Lower lobe of right lung (tissue), 2 donors: ENCODE results near the gene EDNRA. TPM values are rescaled to one million over a fixed set of nuclear protein-coding genes. Genes with fewer than 3 reads are reported as not detected.
A peak's percentile ranks its signal among the peaks of the same experiment; 100 is the strongest.

Source experiments
- ATAC-seq, 2 donors: fragments of 200-7000 bp; cut with Tn5 transposase; one replicate each; pipeline ENCODE4 v1.9.1; 2020 to 2022; ENCODE audit warnings: mild to moderate bottlenecking in 2 of 2, moderate library complexity in 2 of 2
- DNase-seq: peaks from one replicate; pipeline ENCODE4 v3.0.0-alpha.2; 2020
- H3K27ac ChIP-seq: fragments of 200-600 bp; one replicate; pipeline ENCODE4 v1.8.0; 2022
- H3K27me3 ChIP-seq: fragments of 200-600 bp; one replicate; pipeline ENCODE4 v1.8.0; 2022; ENCODE audit warnings: low read depth
- H3K36me3 ChIP-seq: fragments of 200-600 bp; one replicate; pipeline ENCODE4 v1.8.0; 2022; ENCODE audit warnings: mild to moderate bottlenecking
- H3K4me1 ChIP-seq: fragments of 200-600 bp; one replicate; pipeline ENCODE4 v1.8.0; 2022
- H3K4me3 ChIP-seq: fragments of 200-600 bp; one replicate; pipeline ENCODE4 v1.8.0; 2022; ENCODE audit warnings: mild to moderate bottlenecking
- H3K9me3 ChIP-seq: fragments of 200-600 bp; one replicate; pipeline ENCODE4 v1.8.0; 2022
- CTCF ChIP-seq: fragments of 200-600 bp; IDR thresholded peaks from one replicate; pipeline ENCODE4 v1.8.0; 2022; ENCODE audit warnings: antibody characterized with exemption, mild to moderate bottlenecking
- intact Hi-C: fragments of 100-400 bp; cut with DNase I; formaldehyde crosslinking; loops from one replicate; pipeline ENCODE4 v1.11.0; 2022
- total RNA-seq: library from RNA; stranded (reverse); fragmentation: NEBNext Ultra II Directional; extraction: Animal tissue kit (Norgen Biotek cat#: 25700); gene quantifications from one replicate; pipeline ENCODE4 v1.2.1, GENCODE V29; 2021
- donor health status: DM: no; HTN: yes; CAD: no; lungs with severe emphysema.

Gene EDNRA
- total RNA-seq, 1 donor from 2014 or later, result 25.7 TPM

- intact Hi-C loops, result no loop called here
- ATAC-seq, result peak; percentile 11 to 12
- H3K27ac ChIP-seq, result peak overlapping the region; percentile 75
Measured at GRCh38 chr4:147480502-147480890, 401 bp upstream of the EDNRA start.

GRCh38 chr4:147481577-147482109, 746 bp downstream of the EDNRA start:
- Histone ChIP-seq H3K4me1 (no peaks in the 10 kb centered on the region), H3K27me3 (peaks cover 16% of the 10 kb centered on the region), H3K27ac (peak overlapping the region; percentile 75), H3K4me3 (peak overlapping the region; percentile 58), H3K9me3 (no peaks in the 10 kb centered on the region), H3K36me3 (no peaks in the 10 kb centered on the region)
- TF ChIP-seq CTCF, result no peak
- ATAC-seq (peak; percentile 46 to 47), DNase-seq (no peak)
- intact Hi-C loops, result no loop called here

More at GRCh38 chr4:147480502-147480890, 401 bp upstream of the EDNRA start:
- TF ChIP-seq CTCF, result no peak
- H3K27me3 ChIP-seq, result peaks cover 16% of the 10 kb centered on the region
- H3K9me3 ChIP-seq, result no peaks in the 10 kb centered on the region
- no peaks in the 10 kb centered on the region for H3K4me1 ChIP-seq
- no peak for DNase-seq
- peak overlapping the region; percentile 58 for H3K4me3 ChIP-seq
- no peaks in the 10 kb centered on the region for H3K36me3 ChIP-seq

GRCh38 chr4:147482281-147482680, 1.4 kb downstream of the EDNRA start:
- intact Hi-C loops, result no loop called here
- peaks cover 16% of the 10 kb centered on the region for H3K27me3 ChIP-seq
- no peaks in the 10 kb centered on the region for H3K9me3 ChIP-seq
- H3K27ac ChIP-seq, result peak overlapping the region; percentile 75
- H3K4me3 ChIP-seq, result peak overlapping the region; percentile 58
- ATAC-seq, result no peak
- no peak for DNase-seq
- no peaks in the 10 kb centered on the region for H3K4me1 ChIP-seq
- TF ChIP-seq CTCF, result no peak
- no peaks in the 10 kb centered on the region for H3K36me3 ChIP-seq

GRCh38 chr4:147485167-147485566, 4.3 kb downstream of the EDNRA start:
- DNase-seq, result no peak
- Histone ChIP-seq H3K4me1 (no peaks in the 10 kb centered on the region), H3K27me3 (peaks cover 12% of the 10 kb centered on the region), H3K36me3 (no peaks in the 10 kb centered on the region), H3K27ac (no peak overlapping the region), H3K4me3 (no peak overlapping the region), H3K9me3 (no peaks in the 10 kb centered on the region)
- TF ChIP-seq CTCF, result no peak
- intact Hi-C loops, result no loop called here
- ATAC-seq, result no peak

GRCh38 chr4:147487616-147488015, 6.7 kb downstream of the EDNRA start:
- Histone ChIP-seq H3K4me1 (peaks cover 6% of the 10 kb centered on the region), H3K36me3 (no peaks in the 10 kb centered on the region), H3K27ac (no peak overlapping the region), H3K4me3 (no peak overlapping the region), H3K9me3 (no peaks in the 10 kb centered on the region), H3K27me3 (no peaks in the 10 kb centered on the region)
- DNase-seq (no peak), ATAC-seq (no peak)
- TF ChIP-seq CTCF, result no peak
- intact Hi-C loops, result no loop called here
